ENCODE data around the gene FRMD3.

The FRMD3 gene

DNA sequence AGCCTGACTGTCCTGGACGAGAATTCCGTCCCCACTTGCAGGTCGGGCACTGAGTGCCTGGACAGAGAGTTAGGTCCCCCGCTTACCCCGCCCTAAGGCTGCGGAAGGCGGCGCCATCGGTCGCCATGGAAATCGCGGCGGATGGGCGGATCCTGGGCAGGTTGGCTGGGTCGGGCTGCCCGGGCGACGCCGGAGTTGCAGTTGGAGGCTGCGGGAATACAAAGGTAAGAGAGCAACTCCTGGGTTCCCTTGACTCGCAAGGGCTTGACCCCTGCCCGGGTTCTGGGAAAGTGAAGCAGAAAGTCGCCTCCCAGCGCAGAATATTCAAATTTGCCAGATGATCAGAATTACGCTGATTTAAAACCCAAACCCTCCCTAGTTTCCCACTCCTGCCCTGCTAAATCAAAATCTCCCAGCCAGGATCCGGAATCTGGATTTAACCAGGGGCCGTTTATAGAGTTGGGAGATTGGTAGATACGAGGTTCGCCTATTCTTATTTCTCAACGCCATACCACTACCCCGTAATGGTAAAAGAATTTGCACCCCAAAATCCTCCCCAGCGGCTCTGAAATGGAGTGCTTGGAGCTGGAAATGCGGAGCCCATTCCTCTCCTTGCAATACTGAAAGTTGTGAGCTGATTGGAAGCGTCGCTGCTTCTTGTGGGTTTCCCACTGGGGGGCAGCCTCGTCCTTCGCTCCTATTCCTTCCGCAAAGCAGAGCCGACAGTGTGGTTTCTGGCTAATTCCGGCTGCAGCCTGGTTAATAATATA, 318.9 kb downstream of the FRMD3 start:
- DNase-seq: peak; percentile 2

GRCh38 chr9:83218411-83219090, 319.6 kb downstream of the FRMD3 start:
- no peak for DNase-seq

- no peak for DNase-seq
Observed at GRCh38 chr9:83209188-83209731, 328.9 kb downstream of the FRMD3 start.

DNA sequence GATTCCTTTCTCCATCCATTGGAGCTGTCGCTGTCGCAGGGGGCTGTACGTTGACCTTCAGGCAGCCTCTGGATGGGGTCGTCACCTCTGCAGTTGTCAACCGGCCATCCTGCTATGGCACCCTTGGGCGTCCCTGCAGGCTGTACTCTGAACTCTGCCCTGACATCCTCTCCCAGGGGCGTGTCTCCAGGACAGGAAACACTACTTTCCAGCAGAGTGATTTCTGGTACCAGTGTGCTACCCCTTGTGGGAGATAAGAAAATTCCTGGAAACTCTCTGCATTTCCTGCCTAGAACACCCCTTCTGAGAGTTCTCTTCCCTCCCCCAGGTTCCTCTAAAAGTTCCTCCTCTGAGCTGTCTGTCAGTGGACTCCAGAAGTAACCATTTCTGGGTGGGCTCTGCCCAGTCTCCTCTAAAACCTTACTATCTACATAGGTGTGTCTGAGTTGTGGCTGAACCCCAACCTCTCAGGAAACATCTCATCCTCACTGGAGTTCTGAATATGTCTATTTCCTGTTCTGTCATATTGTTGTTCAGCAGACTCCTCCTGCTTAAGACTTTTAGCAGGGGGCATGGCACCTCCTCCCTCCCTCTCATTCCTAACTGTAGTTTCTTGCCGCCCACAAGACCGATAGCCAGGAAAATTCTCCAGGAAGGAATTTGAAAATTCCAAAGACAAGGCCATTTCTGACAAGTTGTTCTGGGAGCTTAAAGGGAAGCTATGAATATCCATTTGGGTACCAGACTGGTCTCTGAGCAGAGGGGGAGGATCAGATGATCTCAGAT, 329.9 kb downstream of the FRMD3 start:
- DNase-seq: no peak

DNA sequence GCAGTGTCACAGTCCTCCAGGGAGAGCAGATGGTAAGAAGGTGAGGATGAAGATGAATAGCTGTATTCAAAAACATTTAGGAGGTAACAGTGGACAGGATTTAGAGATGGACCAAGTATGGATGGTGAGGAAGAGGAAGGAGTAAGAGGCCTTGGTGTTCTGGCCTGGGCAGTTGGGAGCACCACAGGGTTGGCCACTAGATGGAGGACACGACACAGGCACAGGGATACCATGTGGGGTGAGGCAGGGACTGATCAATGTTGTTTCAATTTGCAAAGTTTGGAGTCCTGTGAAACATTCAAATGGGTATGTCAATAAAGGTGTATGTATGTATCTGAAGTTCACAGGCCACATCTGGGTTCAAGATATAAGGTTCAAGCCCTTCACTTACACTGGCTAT, 334.2 kb downstream of the FRMD3 start:
- DNase-seq: no peak

DNA sequence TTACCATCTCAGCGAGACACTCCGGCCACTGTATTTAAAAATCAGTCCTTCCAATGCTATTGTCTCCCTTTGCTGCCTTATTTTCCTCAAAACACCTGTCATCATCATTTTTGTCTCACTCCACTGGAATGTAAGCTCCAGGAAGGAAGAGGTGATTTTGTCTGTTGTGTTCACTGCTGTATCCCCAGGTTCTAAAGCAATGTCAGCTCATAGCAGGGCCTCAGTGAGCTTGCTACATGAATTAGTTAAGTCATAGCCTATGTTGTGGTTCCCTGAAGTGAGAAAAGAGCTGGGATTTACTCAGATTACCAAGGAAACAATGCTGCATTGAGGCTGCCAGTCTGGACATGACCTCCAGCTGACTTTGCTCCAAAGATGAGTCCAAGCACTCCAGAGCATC, 337.7 kb downstream of the FRMD3 start:
- DNase-seq: no peak

- DNase-seq: no peak
Observed at GRCh38 chr9:83199832-83200231, 338.4 kb downstream of the FRMD3 start.

DNA sequence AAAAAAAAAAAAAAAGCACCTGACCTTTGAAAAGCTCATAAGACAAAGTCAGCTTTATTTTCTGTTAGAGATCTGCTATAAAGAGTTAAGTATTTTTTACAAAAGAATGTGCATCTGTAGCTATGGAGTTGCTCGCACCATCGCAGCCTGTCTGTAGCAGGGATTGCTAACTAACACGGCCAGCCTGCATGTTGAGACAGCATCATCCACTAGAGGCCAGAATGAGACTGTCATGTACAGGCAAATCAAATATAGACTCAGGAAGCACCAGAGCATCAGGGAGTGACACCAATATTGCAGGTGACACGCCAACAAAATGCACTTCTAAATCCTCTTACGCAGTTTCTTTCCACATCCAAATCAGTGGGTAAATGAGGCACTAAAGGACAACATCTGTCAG, 339.0 kb downstream of the FRMD3 start:
- no peak for DNase-seq

DNA sequence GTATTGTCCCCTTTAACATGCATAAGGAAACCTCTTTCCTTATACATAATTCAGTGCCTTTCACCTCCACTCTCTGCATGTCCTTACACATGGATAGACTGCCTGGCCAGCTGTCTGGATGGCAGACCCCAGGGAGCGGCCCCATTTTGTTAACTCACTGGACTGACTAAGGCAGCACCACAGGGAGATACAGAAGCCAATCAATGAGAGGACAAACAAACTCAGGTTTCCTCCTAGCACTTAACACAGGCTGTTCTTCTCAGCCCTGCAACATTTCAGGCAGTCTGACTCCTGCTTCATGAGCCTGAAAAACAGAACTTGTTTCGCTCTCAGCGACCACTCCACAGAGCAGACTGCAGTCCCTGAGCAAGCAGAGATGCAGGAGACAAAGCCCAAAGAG, 339.8 kb downstream of the FRMD3 start:
- no peak for DNase-seq

DNA sequence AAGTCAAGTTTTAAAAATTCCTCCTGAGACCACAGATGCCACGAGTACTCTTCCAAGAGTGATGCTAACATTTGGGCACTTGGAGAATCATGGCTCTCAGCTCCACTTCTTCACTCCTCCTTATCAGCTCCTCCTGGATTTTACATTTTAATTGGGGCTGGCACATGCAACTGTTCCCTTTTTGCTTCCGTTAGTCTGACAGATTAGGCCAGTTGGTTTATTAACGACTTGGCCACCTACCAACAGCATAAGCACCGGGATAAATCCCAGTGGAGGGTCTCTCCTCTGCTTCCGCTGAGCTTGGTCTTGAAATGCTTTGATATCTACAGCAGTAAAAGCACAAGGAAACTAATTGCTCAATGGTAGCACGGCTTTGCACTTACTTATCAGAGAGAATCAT, 340.6 kb downstream of the FRMD3 start:
- no peak for DNase-seq

DNA sequence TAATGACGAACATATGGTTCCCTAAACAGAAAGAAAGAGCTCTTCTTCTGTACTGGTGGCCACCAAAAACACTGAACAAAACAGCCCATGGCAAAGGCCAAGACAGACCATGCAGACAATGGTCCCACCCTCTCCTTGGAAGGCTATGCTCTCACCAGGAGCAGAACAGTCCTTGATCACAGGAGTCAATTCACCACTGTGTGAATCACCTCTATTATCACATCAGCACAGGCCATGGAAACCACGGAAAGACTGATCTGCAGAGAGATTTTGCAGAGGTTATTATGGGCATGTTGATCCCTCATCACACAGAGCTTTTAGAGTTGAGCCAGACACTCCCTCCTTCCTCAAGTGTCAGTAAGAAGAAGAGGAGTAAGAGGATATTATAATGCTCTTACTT, 341.3 kb downstream of the FRMD3 start:
- DNase-seq: no peak

All from CD4-positive, alpha-beta T cell treated with Interleukin-4 for 4 hours (primary cell).